OCI-LY1 (cell line): ENCODE data around the gene DPP3.

Experiments
- H2AFZ ChIP-seq: fragments of 200-600 bp; sonication (generic), shearing (Covaris generic); 2 replicates; pipeline ENCODE4 v1.6.0; 2014; ENCODE audit warnings: antibody characterized with exemption, mild to moderate bottlenecking, low read length
- H3F3A ChIP-seq: fragments of 200-600 bp; sonication (generic), shearing (Covaris generic); 2 replicates; pipeline ENCODE4 v1.6.0; 2014; ENCODE audit warnings: mild to moderate bottlenecking, antibody characterized with exemption, low read length, moderate library complexity; ENCODE audit not compliant: insufficient read depth
- H3K27ac ChIP-seq: fragments of 200-600 bp; sonication (generic); 2 replicates; pipeline ENCODE4 v1.5.1; 2014; ENCODE audit warnings: low read length, mixed run types, mild to moderate bottlenecking, low read depth; ENCODE audit not compliant: poor library complexity, severe bottlenecking
- H3K27me3 ChIP-seq: fragments of 200-600 bp; sonication (generic); 2 replicates; pipeline ENCODE4 v1.6.0; 2014; ENCODE audit warnings: antibody characterized with exemption, mild to moderate bottlenecking, low read length, moderate library complexity; ENCODE audit not compliant: insufficient read depth
- H3K36me3 ChIP-seq: fragments of 200-600 bp; sonication (generic); 2 replicates; pipeline ENCODE4 v1.6.1; 2014; ENCODE audit warnings: mild to moderate bottlenecking, antibody characterized with exemption, low read length, moderate library complexity, mixed read lengths; ENCODE audit not compliant: insufficient read depth
- H3K4me1 ChIP-seq: fragments of 200-600 bp; sonication (generic); 2 replicates; pipeline ENCODE4 v1.5.1; 2014; ENCODE audit warnings: mild to moderate bottlenecking, low read length, moderate library complexity; ENCODE audit not compliant: insufficient read depth, severe bottlenecking
- H3K4me2 ChIP-seq: fragments of 200-600 bp; sonication (generic), shearing (Covaris generic); 2 replicates; pipeline ENCODE4 v1.6.1; 2014; ENCODE audit warnings: low read length
- H3K4me3 ChIP-seq: fragments of 200-600 bp; sonication (generic); 2 replicates; pipeline ENCODE4 v1.5.1; 2014; ENCODE audit warnings: low read length, low read depth, mild to moderate bottlenecking, mixed read lengths; ENCODE audit not compliant: poor library complexity, severe bottlenecking
- H3K79me2 ChIP-seq: fragments of 200-600 bp; shearing (Covaris generic); 2 replicates; pipeline ENCODE4 v1.6.1; 2016; ENCODE audit warnings: mixed run types, low read length, mixed read lengths; ENCODE audit not compliant: insufficient read depth
- H3K9ac ChIP-seq: fragments of 200-600 bp; sonication (generic), shearing (Covaris generic); 2 replicates; pipeline ENCODE4 v1.6.1; 2014; ENCODE audit warnings: mild to moderate bottlenecking, low read length, mixed read lengths
- H3K9me2 ChIP-seq: fragments of 200-600 bp; sonication (generic), shearing (Covaris generic); 2 replicates; pipeline ENCODE4 v1.6.1; 2014; ENCODE audit warnings: low read depth, mild to moderate bottlenecking, low read length, mixed read lengths
- H3K9me3 ChIP-seq: fragments of 200-600 bp; shearing (Covaris generic); 2 replicates; pipeline ENCODE4 v1.6.1; 2014; ENCODE audit warnings: low read length, mixed read lengths
- H4K20me1 ChIP-seq: fragments of 200-600 bp; sonication (generic), shearing (Covaris generic); 2 replicates; pipeline ENCODE4 v1.6.0; 2016; ENCODE audit warnings: mild to moderate bottlenecking, low read length; ENCODE audit not compliant: insufficient read depth
- EZH2 ChIP-seq: fragments of 200-600 bp; sonication (generic), shearing (Covaris generic); IDR thresholded peaks from 2 replicates; pipeline ENCODE4 v1.8.0; 2017; ENCODE audit warnings: borderline replicate concordance, mixed run types, mild to moderate bottlenecking, antibody characterized with exemption, low read length, moderate library complexity, mixed read lengths
- TF ChIP-seq, protein P1 (sequence below): fragments of 200-600 bp; sonication (generic), shearing (Covaris generic); IDR thresholded peaks from 2 replicates; pipeline ENCODE4 v1.5.1; 2017; ENCODE audit warnings: mild to moderate bottlenecking, antibody characterized with exemption, low read length, moderate library complexity, mixed read lengths

Gene DPP3

DNA sequence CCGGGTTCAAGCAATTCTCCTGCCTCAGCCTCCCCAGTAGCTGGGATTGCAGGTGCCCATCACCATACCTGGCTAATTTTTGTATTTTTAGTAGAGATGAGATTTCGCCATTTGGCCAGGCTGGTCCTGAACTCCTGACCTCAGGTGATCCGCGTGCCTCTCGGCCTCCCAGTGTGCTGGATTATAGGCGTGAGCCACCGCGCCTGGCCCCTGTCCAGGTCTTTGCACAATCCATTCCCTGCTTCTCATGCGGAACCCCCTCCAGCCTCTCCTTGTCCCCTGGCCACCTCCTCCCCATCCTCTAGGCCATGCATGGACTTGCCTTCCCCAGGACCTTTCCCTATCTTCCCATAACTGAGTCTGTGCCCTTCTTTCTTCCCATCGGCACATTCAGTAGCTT is 8.7 kb downstream of the DPP3 start:
- no peak overlapping the region for H3K9ac ChIP-seq
- H3F3A ChIP-seq, result no peaks in the 10 kb centered on the region
- H3K4me2 ChIP-seq, result no peak overlapping the region
- H3K9me3 ChIP-seq, result no peaks in the 10 kb centered on the region
- no peaks in the 10 kb centered on the region for H4K20me1 ChIP-seq
- peaks cover 64% of the 10 kb centered on the region for H3K36me3 ChIP-seq
- H3K79me2 ChIP-seq, result no peaks in the 10 kb centered on the region
- H3K27me3 ChIP-seq, result no peaks in the 10 kb centered on the region
- no peaks in the 10 kb centered on the region for H3K4me1 ChIP-seq
- H3K9me2 ChIP-seq, result no peaks in the 10 kb centered on the region
- no peak for TF ChIP-seq EZH2
- TF ChIP-seq, protein P1, sequence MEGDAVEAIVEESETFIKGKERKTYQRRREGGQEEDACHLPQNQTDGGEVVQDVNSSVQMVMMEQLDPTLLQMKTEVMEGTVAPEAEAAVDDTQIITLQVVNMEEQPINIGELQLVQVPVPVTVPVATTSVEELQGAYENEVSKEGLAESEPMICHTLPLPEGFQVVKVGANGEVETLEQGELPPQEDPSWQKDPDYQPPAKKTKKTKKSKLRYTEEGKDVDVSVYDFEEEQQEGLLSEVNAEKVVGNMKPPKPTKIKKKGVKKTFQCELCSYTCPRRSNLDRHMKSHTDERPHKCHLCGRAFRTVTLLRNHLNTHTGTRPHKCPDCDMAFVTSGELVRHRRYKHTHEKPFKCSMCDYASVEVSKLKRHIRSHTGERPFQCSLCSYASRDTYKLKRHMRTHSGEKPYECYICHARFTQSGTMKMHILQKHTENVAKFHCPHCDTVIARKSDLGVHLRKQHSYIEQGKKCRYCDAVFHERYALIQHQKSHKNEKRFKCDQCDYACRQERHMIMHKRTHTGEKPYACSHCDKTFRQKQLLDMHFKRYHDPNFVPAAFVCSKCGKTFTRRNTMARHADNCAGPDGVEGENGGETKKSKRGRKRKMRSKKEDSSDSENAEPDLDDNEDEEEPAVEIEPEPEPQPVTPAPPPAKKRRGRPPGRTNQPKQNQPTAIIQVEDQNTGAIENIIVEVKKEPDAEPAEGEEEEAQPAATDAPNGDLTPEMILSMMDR, result no peak
- no peak overlapping the region for H2AFZ ChIP-seq
- H3K27ac ChIP-seq, result no peak overlapping the region
- no peak overlapping the region for H3K4me3 ChIP-seq

DNA sequence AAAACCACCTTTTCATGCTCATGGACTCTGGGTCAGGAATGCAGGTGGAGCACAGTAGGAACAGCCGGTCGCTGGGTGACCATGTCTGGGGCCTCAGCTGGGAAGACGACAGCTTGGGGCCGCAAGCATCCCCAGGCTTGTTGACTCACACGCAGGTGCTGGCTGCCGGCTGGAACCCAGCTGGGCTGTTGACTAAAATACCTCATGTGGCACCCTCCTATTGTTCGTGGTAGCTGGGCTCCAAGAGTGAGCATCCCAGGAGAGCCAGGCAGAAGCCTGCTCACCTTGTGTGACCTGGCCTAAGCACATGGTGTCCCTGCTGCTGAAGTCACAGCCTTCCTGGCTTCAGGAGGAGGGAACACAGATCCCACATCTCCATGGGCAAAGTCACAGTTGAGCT is 9.4 kb downstream of the DPP3 start:
- Histone ChIP-seq H3K4me2 (no peak overlapping the region), H3K79me2 (no peaks in the 10 kb centered on the region), H3K9me3 (no peaks in the 10 kb centered on the region), H3K27ac (no peak overlapping the region), H2AFZ (no peak overlapping the region), H3K9ac (no peak overlapping the region), H3K4me1 (no peaks in the 10 kb centered on the region), H3F3A (no peaks in the 10 kb centered on the region), H3K9me2 (no peaks in the 10 kb centered on the region), H3K4me3 (no peak overlapping the region), H3K27me3 (no peaks in the 10 kb centered on the region), H4K20me1 (no peaks in the 10 kb centered on the region), H3K36me3 (peaks cover 69% of the 10 kb centered on the region)
- TF ChIP-seq, protein P1, result no peak
- no peak for TF ChIP-seq EZH2

DNA sequence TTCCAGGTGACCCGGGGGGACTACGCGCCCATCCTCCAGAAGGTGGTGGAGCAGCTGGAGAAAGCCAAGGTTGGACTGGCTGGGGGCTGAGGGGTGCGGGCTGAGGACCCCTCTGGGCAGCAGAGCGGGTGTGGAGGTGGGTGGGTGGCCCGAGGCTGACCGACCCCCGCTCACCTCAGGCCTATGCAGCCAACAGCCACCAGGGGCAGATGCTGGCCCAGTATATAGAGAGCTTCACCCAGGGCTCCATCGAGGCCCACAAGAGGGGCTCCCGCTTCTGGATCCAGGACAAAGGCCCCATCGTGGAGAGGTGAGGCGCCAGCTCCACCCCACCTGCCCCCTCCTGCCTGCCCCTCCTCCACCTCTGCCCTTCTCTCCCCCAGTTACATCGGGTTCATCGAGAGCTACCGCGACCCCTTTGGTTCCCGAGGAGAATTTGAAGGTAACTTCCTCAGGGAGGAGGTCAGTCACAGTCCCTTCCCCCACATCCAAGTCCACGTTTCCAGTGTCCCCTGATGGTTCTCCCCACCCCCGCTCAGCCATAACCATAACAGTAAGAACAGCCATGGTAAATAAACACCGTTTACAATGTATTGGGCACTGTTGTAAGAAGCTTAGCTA is 11.2 kb downstream of the DPP3 start:
- Histone ChIP-seq H3K27ac (no peak overlapping the region), H4K20me1 (no peaks in the 10 kb centered on the region), H3K4me2 (no peak overlapping the region), H3K4me3 (no peak overlapping the region), H3K4me1 (no peaks in the 10 kb centered on the region), H3K9me2 (no peaks in the 10 kb centered on the region), H3F3A (no peaks in the 10 kb centered on the region), H3K9ac (no peak overlapping the region), H3K9me3 (no peaks in the 10 kb centered on the region), H2AFZ (no peak overlapping the region), H3K27me3 (no peaks in the 10 kb centered on the region), H3K36me3 (peaks cover 77% of the 10 kb centered on the region), H3K79me2 (no peaks in the 10 kb centered on the region)
- TF ChIP-seq EZH2, result no peak
- TF ChIP-seq, protein P1, result peak; percentile 42
